Vagina (tissue), 2 donors: ENCODE results near the gene LRRC4C.

Experiments used
- POLR2A ChIP-seq, 2 donors: fragments of 450-650 bp; IDR thresholded peaks; one replicate each; pipeline ENCODE4 v1.6.1; 2017; ENCODE audit warnings: antibody characterized with exemption in 2 of 2, mild to moderate bottlenecking in 2 of 2, moderate library complexity in 2 of 2
- POLR2AphosphoS5 ChIP-seq, 2 donors: sonication (generic); formaldehyde crosslinking; IDR thresholded peaks; one replicate each; pipeline ENCODE4 v1.9.0; 2017; ENCODE audit warnings: antibody characterized with exemption in 2 of 2, mild to moderate bottlenecking in 2 of 2, low read depth in 1 of 2; ENCODE audit not compliant: insufficient read depth in 1 of 2
- TF ChIP-seq, protein P1 (sequence below), 3 experiments: fragments of 450-650 bp in 2 of 3; fragments of 200-600 bp in 1 of 3; sonication (generic) in 1 of 3; IDR thresholded peaks; one replicate each; pipeline ENCODE4 v1.5.1; 2017 to 2019; ENCODE audit warnings: antibody characterized with exemption in 3 of 3, mild to moderate bottlenecking in 2 of 3, moderate library complexity in 2 of 3

- TF ChIP-seq, protein P1, sequence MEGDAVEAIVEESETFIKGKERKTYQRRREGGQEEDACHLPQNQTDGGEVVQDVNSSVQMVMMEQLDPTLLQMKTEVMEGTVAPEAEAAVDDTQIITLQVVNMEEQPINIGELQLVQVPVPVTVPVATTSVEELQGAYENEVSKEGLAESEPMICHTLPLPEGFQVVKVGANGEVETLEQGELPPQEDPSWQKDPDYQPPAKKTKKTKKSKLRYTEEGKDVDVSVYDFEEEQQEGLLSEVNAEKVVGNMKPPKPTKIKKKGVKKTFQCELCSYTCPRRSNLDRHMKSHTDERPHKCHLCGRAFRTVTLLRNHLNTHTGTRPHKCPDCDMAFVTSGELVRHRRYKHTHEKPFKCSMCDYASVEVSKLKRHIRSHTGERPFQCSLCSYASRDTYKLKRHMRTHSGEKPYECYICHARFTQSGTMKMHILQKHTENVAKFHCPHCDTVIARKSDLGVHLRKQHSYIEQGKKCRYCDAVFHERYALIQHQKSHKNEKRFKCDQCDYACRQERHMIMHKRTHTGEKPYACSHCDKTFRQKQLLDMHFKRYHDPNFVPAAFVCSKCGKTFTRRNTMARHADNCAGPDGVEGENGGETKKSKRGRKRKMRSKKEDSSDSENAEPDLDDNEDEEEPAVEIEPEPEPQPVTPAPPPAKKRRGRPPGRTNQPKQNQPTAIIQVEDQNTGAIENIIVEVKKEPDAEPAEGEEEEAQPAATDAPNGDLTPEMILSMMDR (IDR thresholded peaks at IDR 0.05) = no peak
- TF ChIP-seq POLR2A (IDR thresholded peaks at IDR 0.05) = no peak
- TF ChIP-seq POLR2AphosphoS5 (IDR thresholded peaks at IDR 0.05; ENCODE audit: insufficient read depth in 1 of 2, low read depth in 1 of 2) = no peak
These were observed 394.0 kb downstream of the LRRC4C start for GRCh38 chr11:41065432-41065831.
